WTC11 (cell line): ENCODE results near the gene ZDHHC21. TPM values are rescaled to one million over a fixed set of nuclear protein-coding genes. Genes with fewer than 3 reads are reported as not detected.

Source experiments
- ATAC-seq: fragments of 200-7000 bp; cut with Tn5 transposase; 2 replicates; pipeline ENCODE4 v1.10.0; 2021; ENCODE audit warnings: mild to moderate bottlenecking, moderate library complexity
- CTCF ChIA-PET: fragments of 300-600 bp; sonication (Branson Sonifier 250); formaldehyde crosslinking; loops from one replicate; lab custom pipeline; 2021; ENCODE audit warnings: antibody characterized with exemption; lab: Charles Lee
- POLR2A ChIA-PET: fragments of 350-600 bp; sonication (Branson Sonifier 250); formaldehyde crosslinking; loops from one replicate; lab custom pipeline; 2021; ENCODE audit warnings: antibody characterized with exemption; lab: Charles Lee
- DNase-seq: peaks from one replicate; pipeline ENCODE4 v3.0.0; 2021; ENCODE audit warnings: low spot score
- H3K27ac Mint-ChIP-seq: 2 replicates; pipeline ENCODE4 v1.8.0; 2021; ENCODE audit warnings: mixed read lengths
- H3K27me3 Mint-ChIP-seq: 2 replicates; pipeline ENCODE4 v1.8.0; 2021; ENCODE audit warnings: low read depth, mild to moderate bottlenecking, moderate library complexity, mixed read lengths
- H3K36me3 Mint-ChIP-seq: 2 replicates; pipeline ENCODE4 v1.8.0; 2021; ENCODE audit warnings: mixed read lengths
- H3K4me1 Mint-ChIP-seq: 2 replicates; pipeline ENCODE4 v1.8.0; 2022; ENCODE audit warnings: mixed read lengths
- H3K4me3 Mint-ChIP-seq: 2 replicates; pipeline ENCODE4 v1.8.0; 2021; ENCODE audit warnings: mild to moderate bottlenecking, moderate library complexity, mixed read lengths
- H3K9me3 Mint-ChIP-seq: 2 replicates; pipeline ENCODE4 v1.8.0; 2021; ENCODE audit warnings: mixed read lengths
- AFF4 ChIP-seq: sonication (generic); formaldehyde crosslinking; IDR thresholded peaks from 2 replicates; pipeline ENCODE4 v1.8.1; 2023; ENCODE audit warnings: mild to moderate bottlenecking, missing genetic modification reagents, borderline replicate concordance
- ARID4B ChIP-seq: sonication (generic); formaldehyde crosslinking; IDR thresholded peaks from 2 replicates; pipeline ENCODE4 v1.8.0; 2023; ENCODE audit warnings: missing genetic modification reagents, mild to moderate bottlenecking, borderline replicate concordance
- EMX1 ChIP-seq: fragments of 250-450 bp; sonication (Bioruptor Pico); IDR thresholded peaks from 2 replicates; pipeline ENCODE4 v1.8.0; 2021; ENCODE audit warnings: mild to moderate bottlenecking
- ESRRA ChIP-seq: sonication (generic); formaldehyde crosslinking; IDR thresholded peaks from 2 replicates; pipeline ENCODE4 v1.8.1; 2022; ENCODE audit warnings: mild to moderate bottlenecking, missing genetic modification reagents, borderline replicate concordance
- FOXP1 ChIP-seq: sonication (generic); formaldehyde crosslinking; IDR thresholded peaks from 2 replicates; pipeline ENCODE4 v1.8.0; 2022; ENCODE audit warnings: missing genetic modification reagents, mild to moderate bottlenecking, moderate library complexity, borderline replicate concordance
- GABPB1 ChIP-seq: sonication (generic); formaldehyde crosslinking; IDR thresholded peaks from 2 replicates; pipeline ENCODE4 v1.8.1; 2023; ENCODE audit warnings: mild to moderate bottlenecking, missing genetic modification reagents
- JAZF1 ChIP-seq: fragments of 250-450 bp; sonication (Bioruptor Pico); IDR thresholded peaks from 2 replicates; pipeline ENCODE4 v1.9.0; 2021; ENCODE audit warnings: moderate library complexity, mild to moderate bottlenecking, inconsistent platforms
- MXD4 ChIP-seq: fragments of 250-450 bp; sonication (Bioruptor Pico); IDR thresholded peaks from 2 replicates; pipeline ENCODE4 v1.8.0; 2021; ENCODE audit warnings: mild to moderate bottlenecking, moderate library complexity, borderline replicate concordance
- NR2C2 ChIP-seq: sonication (generic); formaldehyde crosslinking; IDR thresholded peaks from 2 replicates; pipeline ENCODE4 v1.8.0; 2022; ENCODE audit warnings: mild to moderate bottlenecking, missing genetic modification reagents
- SMAD3 ChIP-seq: sonication (generic); formaldehyde crosslinking; IDR thresholded peaks from 2 replicates; pipeline ENCODE4 v1.8.0; 2022; ENCODE audit warnings: missing genetic modification reagents, mild to moderate bottlenecking, borderline replicate concordance
- SOX15 ChIP-seq: fragments of 250-450 bp; sonication (Bioruptor Pico); IDR thresholded peaks from 2 replicates; pipeline ENCODE4 v1.9.0; 2021; ENCODE audit warnings: mild to moderate bottlenecking
- ZNF263 ChIP-seq: sonication (generic); formaldehyde crosslinking; IDR thresholded peaks from 2 replicates; pipeline ENCODE4 v1.8.1; 2022; ENCODE audit warnings: low read depth, mild to moderate bottlenecking, moderate library complexity, missing genetic modification reagents
- ZNF281 ChIP-seq: sonication (generic); formaldehyde crosslinking; IDR thresholded peaks from 2 replicates; pipeline ENCODE4 v1.8.0; 2023; ENCODE audit warnings: mild to moderate bottlenecking, missing genetic modification reagents
- ZNF416 ChIP-seq: fragments of 250-450 bp; sonication (Bioruptor Pico); IDR thresholded peaks from 2 replicates; pipeline ENCODE4 v1.9.0; 2021; ENCODE audit warnings: mild to moderate bottlenecking, inconsistent platforms
- ZNF423 ChIP-seq: fragments of 250-450 bp; sonication (Bioruptor Pico); IDR thresholded peaks from 2 replicates; pipeline ENCODE4 v2.1.2; 2022; ENCODE audit warnings: mild to moderate bottlenecking, moderate library complexity
- ZNF671 ChIP-seq: fragments of 250-450 bp; sonication (Bioruptor Pico); IDR thresholded peaks from 2 replicates; pipeline ENCODE4 v1.8.0; 2021; ENCODE audit warnings: mild to moderate bottlenecking
- total RNA-seq: library from RNA; stranded (reverse); gene quantifications from 3 replicates; pipeline ENCODE4 v1.2.3, GENCODE V29; 2021
- TF ChIP-seq, protein P1 (sequence below): sonication (generic); formaldehyde crosslinking; IDR thresholded peaks from 2 replicates; pipeline ENCODE4 v1.8.0; 2023; ENCODE audit warnings: missing genetic modification reagents
- TF ChIP-seq, protein P2 (sequence below): fragments of 250-450 bp; sonication (Bioruptor Pico); IDR thresholded peaks from 2 replicates; pipeline ENCODE4 v1.9.0; 2021; ENCODE audit warnings: mild to moderate bottlenecking
- TF ChIP-seq, protein P3 (sequence below): sonication (generic); formaldehyde crosslinking; IDR thresholded peaks from 2 replicates; pipeline ENCODE4 v1.8.1; 2023; ENCODE audit warnings: mild to moderate bottlenecking, missing genetic modification reagents
- TF ChIP-seq, protein P4 (sequence below): sonication (generic); formaldehyde crosslinking; IDR thresholded peaks from 2 replicates; pipeline ENCODE4 v1.8.1; 2023; ENCODE audit warnings: mild to moderate bottlenecking, moderate library complexity, missing genetic modification reagents

The ZDHHC21 gene
- total RNA-seq, 1 experiment from 2014 or later, result 6.7 TPM

DNA sequence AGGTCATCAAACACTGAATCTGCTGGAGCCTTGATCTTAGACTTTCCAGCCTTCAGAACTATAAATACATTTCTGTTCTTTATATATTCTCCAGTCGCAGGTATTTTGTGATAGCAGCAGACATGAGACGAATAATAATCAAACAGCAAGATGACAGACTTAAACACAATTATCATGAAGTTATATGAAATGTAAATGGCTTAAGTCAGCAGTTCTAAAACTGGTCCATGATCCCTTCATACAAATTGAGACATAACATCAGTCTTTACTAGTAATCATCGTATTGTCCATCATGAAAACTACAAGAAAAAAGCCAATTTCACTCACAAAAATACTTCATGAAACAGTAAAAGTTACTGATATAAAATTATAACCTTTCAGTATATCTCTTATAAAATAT lies 101.8 kb downstream of the ZDHHC21 start:
- H3K27ac Mint-ChIP-seq, result no peak overlapping the region
- ATAC-seq (no peak), DNase-seq (no peak)
- peaks cover 14% of the 10 kb centered on the region for H3K9me3 Mint-ChIP-seq
- H3K36me3 Mint-ChIP-seq, result peaks cover 14% of the 10 kb centered on the region; the same call in 1 of the 2 replicates
- POLR2A ChIA-PET, result no interaction called here
- H3K27me3 Mint-ChIP-seq, result no peaks in the 10 kb centered on the region
- no peaks in the 10 kb centered on the region for H3K4me1 Mint-ChIP-seq
- CTCF ChIA-PET, result no interaction called here
- no peak overlapping the region for H3K4me3 Mint-ChIP-seq
- TF ChIP-seq ZNF423 (CRISPR knock-in tag), result no peak
- TF ChIP-seq, protein P1, sequence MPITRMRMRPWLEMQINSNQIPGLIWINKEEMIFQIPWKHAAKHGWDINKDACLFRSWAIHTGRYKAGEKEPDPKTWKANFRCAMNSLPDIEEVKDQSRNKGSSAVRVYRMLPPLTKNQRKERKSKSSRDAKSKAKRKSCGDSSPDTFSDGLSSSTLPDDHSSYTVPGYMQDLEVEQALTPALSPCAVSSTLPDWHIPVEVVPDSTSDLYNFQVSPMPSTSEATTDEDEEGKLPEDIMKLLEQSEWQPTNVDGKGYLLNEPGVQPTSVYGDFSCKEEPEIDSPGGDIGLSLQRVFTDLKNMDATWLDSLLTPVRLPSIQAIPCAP (CRISPR knock-in tag), result no peak
- no peak for TF ChIP-seq ZNF416 (CRISPR knock-in tag)
- TF ChIP-seq, protein P2, sequence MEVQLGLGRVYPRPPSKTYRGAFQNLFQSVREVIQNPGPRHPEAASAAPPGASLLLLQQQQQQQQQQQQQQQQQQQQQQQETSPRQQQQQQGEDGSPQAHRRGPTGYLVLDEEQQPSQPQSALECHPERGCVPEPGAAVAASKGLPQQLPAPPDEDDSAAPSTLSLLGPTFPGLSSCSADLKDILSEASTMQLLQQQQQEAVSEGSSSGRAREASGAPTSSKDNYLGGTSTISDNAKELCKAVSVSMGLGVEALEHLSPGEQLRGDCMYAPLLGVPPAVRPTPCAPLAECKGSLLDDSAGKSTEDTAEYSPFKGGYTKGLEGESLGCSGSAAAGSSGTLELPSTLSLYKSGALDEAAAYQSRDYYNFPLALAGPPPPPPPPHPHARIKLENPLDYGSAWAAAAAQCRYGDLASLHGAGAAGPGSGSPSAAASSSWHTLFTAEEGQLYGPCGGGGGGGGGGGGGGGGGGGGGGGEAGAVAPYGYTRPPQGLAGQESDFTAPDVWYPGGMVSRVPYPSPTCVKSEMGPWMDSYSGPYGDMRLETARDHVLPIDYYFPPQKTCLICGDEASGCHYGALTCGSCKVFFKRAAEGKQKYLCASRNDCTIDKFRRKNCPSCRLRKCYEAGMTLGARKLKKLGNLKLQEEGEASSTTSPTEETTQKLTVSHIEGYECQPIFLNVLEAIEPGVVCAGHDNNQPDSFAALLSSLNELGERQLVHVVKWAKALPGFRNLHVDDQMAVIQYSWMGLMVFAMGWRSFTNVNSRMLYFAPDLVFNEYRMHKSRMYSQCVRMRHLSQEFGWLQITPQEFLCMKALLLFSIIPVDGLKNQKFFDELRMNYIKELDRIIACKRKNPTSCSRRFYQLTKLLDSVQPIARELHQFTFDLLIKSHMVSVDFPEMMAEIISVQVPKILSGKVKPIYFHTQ (CRISPR knock-in tag), result no peak
- no peak for TF ChIP-seq ARID4B (CRISPR knock-in tag)
- TF ChIP-seq SMAD3, result no peak
- no peak for TF ChIP-seq FOXP1 (CRISPR knock-in tag)
- TF ChIP-seq AFF4 (CRISPR knock-in tag), result no peak
- TF ChIP-seq ESRRA, result no peak
- TF ChIP-seq ZNF671 (CRISPR knock-in tag), result no peak
- no peak for TF ChIP-seq NR2C2 (CRISPR knock-in tag)
- TF ChIP-seq SOX15 (CRISPR knock-in tag), result no peak
- TF ChIP-seq EMX1 (CRISPR knock-in tag), result no peak
- TF ChIP-seq GABPB1 (CRISPR knock-in tag), result no peak
- TF ChIP-seq, protein P3, sequence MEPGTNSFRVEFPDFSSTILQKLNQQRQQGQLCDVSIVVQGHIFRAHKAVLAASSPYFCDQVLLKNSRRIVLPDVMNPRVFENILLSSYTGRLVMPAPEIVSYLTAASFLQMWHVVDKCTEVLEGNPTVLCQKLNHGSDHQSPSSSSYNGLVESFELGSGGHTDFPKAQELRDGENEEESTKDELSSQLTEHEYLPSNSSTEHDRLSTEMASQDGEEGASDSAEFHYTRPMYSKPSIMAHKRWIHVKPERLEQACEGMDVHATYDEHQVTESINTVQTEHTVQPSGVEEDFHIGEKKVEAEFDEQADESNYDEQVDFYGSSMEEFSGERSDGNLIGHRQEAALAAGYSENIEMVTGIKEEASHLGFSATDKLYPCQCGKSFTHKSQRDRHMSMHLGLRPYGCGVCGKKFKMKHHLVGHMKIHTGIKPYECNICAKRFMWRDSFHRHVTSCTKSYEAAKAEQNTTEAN (CRISPR knock-in tag), result no peak
- no peak for TF ChIP-seq ZNF281 (CRISPR knock-in tag)
- TF ChIP-seq ZNF263 (CRISPR knock-in tag), result no peak
- no peak for TF ChIP-seq JAZF1 (CRISPR knock-in tag)
- TF ChIP-seq, protein P4, sequence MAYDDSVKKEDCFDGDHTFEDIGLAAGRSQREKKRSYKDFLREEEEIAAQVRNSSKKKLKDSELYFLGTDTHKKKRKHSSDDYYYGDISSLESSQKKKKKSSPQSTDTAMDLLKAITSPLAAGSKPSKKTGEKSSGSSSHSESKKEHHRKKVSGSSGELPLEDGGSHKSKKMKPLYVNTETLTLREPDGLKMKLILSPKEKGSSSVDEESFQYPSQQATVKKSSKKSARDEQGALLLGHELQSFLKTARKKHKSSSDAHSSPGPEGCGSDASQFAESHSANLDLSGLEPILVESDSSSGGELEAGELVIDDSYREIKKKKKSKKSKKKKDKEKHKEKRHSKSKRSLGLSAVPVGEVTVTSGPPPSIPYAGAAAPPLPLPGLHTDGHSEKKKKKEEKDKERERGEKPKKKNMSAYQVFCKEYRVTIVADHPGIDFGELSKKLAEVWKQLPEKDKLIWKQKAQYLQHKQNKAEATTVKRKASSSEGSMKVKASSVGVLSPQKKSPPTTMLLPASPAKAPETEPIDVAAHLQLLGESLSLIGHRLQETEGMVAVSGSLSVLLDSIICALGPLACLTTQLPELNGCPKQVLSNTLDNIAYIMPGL (CRISPR knock-in tag), result no peak
- no peak for TF ChIP-seq MXD4
